ENCODE measurements around the gene DENND4A. TPM values are rescaled to one million over a fixed set of nuclear protein-coding genes. Genes with fewer than 3 reads are reported as not detected.

Gene DENND4A
- total and polyA plus RNA-seq, 2 of the 4 experiments (the other 2 are of a cell fraction) = 4.1 to 17.7 TPM

- Histone ChIP-seq H3K9me1 (ENCODE audit: insufficient read depth, low read length) (0 out of 2 replicates have a peak, but pooled peaks cover 3% of the 10 kb centered on the region), H3K9me3 (ENCODE audit: control insufficient read depth, insufficient read depth, low read length) (no peaks in the 10 kb centered on the region), H4K5ac (ENCODE audit: low read depth, low read length) (no peak overlapping the region), H2AK5ac (ENCODE audit: low read depth, low read length) (no peak overlapping the region), H4K91ac (ENCODE audit: insufficient read depth, low read depth, low read length) (no peak overlapping the region), H2BK5ac (ENCODE audit: low read depth, low read length, poor library complexity, severe bottlenecking) (no peak overlapping the region), H2BK120ac (ENCODE audit: low read depth, low read length) (no peak overlapping the region), H3K23ac (ENCODE audit: low read depth, low read length) (no peak overlapping the region), H3K4me3 (ENCODE audit: insufficient read depth, low read depth, low read length) (no peak overlapping the region), H3K36me3 (ENCODE audit: control insufficient read depth, insufficient read depth, low read length) (0 out of 2 replicates have a peak, but pooled peaks cover 2% of the 10 kb centered on the region), H3K79me1 (ENCODE audit: low read depth in 1 of 2, low read length in 2 of 2) (peaks cover 4 to 6% of the 10 kb centered on the region in 2 experiments; a peak in 2 of 4 replicates), H3K27me3 (ENCODE audit: control insufficient read depth, insufficient read depth, low read length) (no peaks in the 10 kb centered on the region), H2BK20ac (ENCODE audit: low read depth, low read length) (no peak overlapping the region), H3K4me2 (ENCODE audit: low read depth, low read length) (no peak overlapping the region), H3K27ac (ENCODE audit: insufficient read depth, low read length) (no peak overlapping the region), H2AFZ (replicated peaks; ENCODE audit: low read length, poor library complexity) (no peak overlapping the region), H3K56ac (ENCODE audit: extremely low read depth, insufficient read depth, low read length) (no peak overlapping the region), H3K14ac (replicated peaks; ENCODE audit: low read depth, low read length) (no peak overlapping the region), H3K4me1 (ENCODE audit: control insufficient read depth, insufficient read depth, low read length) (no peaks in the 10 kb centered on the region), H4K8ac (ENCODE audit: low read depth in 2 of 2, low read length in 2 of 2) (no peak overlapping the region), H2AK9ac (replicated peaks; ENCODE audit: low read depth, low read length, poor library complexity) (no peak overlapping the region), H3K18ac (ENCODE audit: low read depth, low read length) (no peak overlapping the region), H2BK15ac (ENCODE audit: low read depth, low read length) (no peak overlapping the region), H3K9ac (ENCODE audit: low read depth, low read length) (no peak overlapping the region), H4K20me1 (ENCODE audit: insufficient read depth, low read length) (no peaks in the 10 kb centered on the region), H3K4ac (ENCODE audit: low read depth, low read length) (no peak overlapping the region)
- CTCF ChIA-PET = no interaction called here
- in situ Hi-C loops (cut with MboI; ENCODE audit: low sequenced_read_pairs) (no loop called here), dilution Hi-C loops (cut with HindIII; ENCODE audit: low sequenced_read_pairs, unreplicated experiment) (no loop called here), intact Hi-C loops (cut with micrococcal nuclease) (loop anchor here (10.0 kb wide), 1 partner anchor 88 kb away; no protein-coding TSS in a partner anchor)
- no TSS peak for BruUV-seq (replicated peaks)
- no peak for DNase-seq
- TF ChIP-seq CTCF (conservative IDR thresholded peaks at IDR 0.05; ENCODE audit: low read depth, low read length) (no peak), MAFK (IDR thresholded peaks at IDR 0.05; ENCODE audit: low read depth, low read length) (no peak)
- ATAC-seq (ENCODE audit: low read depth) = no peak
- POLR2A ChIA-PET (ENCODE audit: unreplicated experiment) = no interaction called here
- no CpG with 5 or more reads among the region's 2 CpGs for WGBS, 2 experiments (ENCODE audit: extremely low coverage in 2 of 2, insufficient read length in 1 of 2)
Measured at GRCh38 chr15:65757256-65757655, 34.8 kb downstream of the DENND4A start.
